ENCODE measurements around the gene ETFA. TPM values are rescaled to one million over a fixed set of nuclear protein-coding genes. Genes with fewer than 3 reads are reported as not detected.
A peak's percentile ranks its signal among the peaks of the same experiment; 100 is the strongest.

Gene ETFA
- polyA plus RNA-seq = 100 to 1,000 TPM in 1 of 2 donors, 10 to 100 TPM in 1; 43.5 to 111 TPM

- Histone ChIP-seq H3K27ac (ENCODE audit: low read depth in 2 of 2, low read length in 1 of 2) (peak within 1 kb of the TSS; percentile 86 to 91), H3K9me3 (ENCODE audit: control insufficient read depth in 2 of 2, insufficient read depth in 1 of 2, low read depth in 1 of 2, low read length in 1 of 2) (no peaks in the 10 kb centered on the region), H3K27me3 (ENCODE audit: control insufficient read depth in 1 of 2, insufficient read depth in 2 of 2, low read length in 2 of 2) (no peaks in the 10 kb centered on the region), H3K36me3 (ENCODE audit: control insufficient read depth in 2 of 2, insufficient read depth in 2 of 2, low read length in 1 of 2) (no peaks in the 10 kb centered on the region), H3K4me3 (ENCODE audit: low read depth in 1 of 2, low read length in 2 of 2) (peak within 1 kb of the TSS; percentile 82 to 94), H3K4me1 (ENCODE audit: control insufficient read depth in 2 of 2, insufficient read depth in 2 of 2, low read length in 1 of 2) (peaks cover 0 to 4% of the 10 kb centered on the region in 2 donors)
- 0% methylated on average over 59 to 60 of the region's 60 CpGs for WGBS, 2 donors
These were observed at the start of gene ETFA for GRCh38 chr15:76311100-76311953. Gene ETFA, minus strand, starts transcription at chr15:76311469. Its CDS starts 81 bp downstream, at chr15:76311388.

- H3K9me3 ChIP-seq (ENCODE audit: control insufficient read depth in 2 of 2, insufficient read depth in 1 of 2, low read depth in 1 of 2, low read length in 1 of 2) = no peaks in the 10 kb centered on the region
- no peaks in the 10 kb centered on the region for H3K27me3 ChIP-seq (ENCODE audit: control insufficient read depth in 1 of 2, insufficient read depth in 2 of 2, low read length in 2 of 2)
- H3K27ac ChIP-seq (ENCODE audit: low read depth in 2 of 2, low read length in 1 of 2) = no peak overlapping the region
- no peak overlapping the region for H3K4me3 ChIP-seq (ENCODE audit: low read depth in 1 of 2, low read length in 2 of 2)
- peaks cover 0 to 6% of the 10 kb centered on the region in 2 donors for H3K36me3 ChIP-seq (ENCODE audit: control insufficient read depth in 2 of 2, insufficient read depth in 2 of 2, low read length in 1 of 2)
- no peaks in the 10 kb centered on the region for H3K4me1 ChIP-seq (ENCODE audit: control insufficient read depth in 2 of 2, insufficient read depth in 2 of 2, low read length in 1 of 2)
- WGBS, 2 donors = 78 to 84% methylated on average over 3 of the region's 3 CpGs
These were observed 49.1 kb upstream of the ETFA start for GRCh38 chr15:76360416-76360815.

GRCh38 chr15:76359152-76359551, 47.9 kb upstream of the ETFA start:
- no peaks in the 10 kb centered on the region for H3K27me3 ChIP-seq (ENCODE audit: control insufficient read depth in 1 of 2, insufficient read depth in 2 of 2, low read length in 2 of 2)
- H3K4me3 ChIP-seq (ENCODE audit: low read depth in 1 of 2, low read length in 2 of 2) = no peak overlapping the region
- no peaks in the 10 kb centered on the region for H3K4me1 ChIP-seq (ENCODE audit: control insufficient read depth in 2 of 2, insufficient read depth in 2 of 2, low read length in 1 of 2)
- no peak overlapping the region for H3K27ac ChIP-seq (ENCODE audit: low read depth in 2 of 2, low read length in 1 of 2)
- no peaks in the 10 kb centered on the region for H3K9me3 ChIP-seq (ENCODE audit: control insufficient read depth in 2 of 2, insufficient read depth in 1 of 2, low read depth in 1 of 2, low read length in 1 of 2)
- 49 to 57% methylated on average over 3 of the region's 3 CpGs for WGBS, 2 donors
- H3K36me3 ChIP-seq (ENCODE audit: control insufficient read depth in 2 of 2, insufficient read depth in 2 of 2, low read length in 1 of 2) = peaks cover 0 to 6% of the 10 kb centered on the region in 2 donors

- peaks cover 0 to 6% of the 10 kb centered on the region in 2 donors for H3K36me3 ChIP-seq (ENCODE audit: control insufficient read depth in 2 of 2, insufficient read depth in 2 of 2, low read length in 1 of 2)
- no peak overlapping the region for H3K4me3 ChIP-seq (ENCODE audit: low read depth in 1 of 2, low read length in 2 of 2)
- H3K9me3 ChIP-seq (ENCODE audit: control insufficient read depth in 2 of 2, insufficient read depth in 1 of 2, low read depth in 1 of 2, low read length in 1 of 2) = no peaks in the 10 kb centered on the region
- H3K4me1 ChIP-seq (ENCODE audit: control insufficient read depth in 2 of 2, insufficient read depth in 2 of 2, low read length in 1 of 2) = no peaks in the 10 kb centered on the region
- WGBS, 2 donors = 96 to 100% methylated on average over 3 of the region's 3 CpGs
- H3K27me3 ChIP-seq (ENCODE audit: control insufficient read depth in 1 of 2, insufficient read depth in 2 of 2, low read length in 2 of 2) = no peaks in the 10 kb centered on the region
- H3K27ac ChIP-seq (ENCODE audit: low read depth in 2 of 2, low read length in 1 of 2) = no peak overlapping the region
These were observed 47.2 kb upstream of the ETFA start for GRCh38 chr15:76358453-76358852.

- Histone ChIP-seq H3K4me1 (ENCODE audit: control insufficient read depth in 2 of 2, insufficient read depth in 2 of 2, low read length in 1 of 2) (no peaks in the 10 kb centered on the region), H3K4me3 (ENCODE audit: low read depth in 1 of 2, low read length in 2 of 2) (no peak overlapping the region), H3K36me3 (ENCODE audit: control insufficient read depth in 2 of 2, insufficient read depth in 2 of 2, low read length in 1 of 2) (peaks cover 0 to 6% of the 10 kb centered on the region in 2 donors), H3K27me3 (ENCODE audit: control insufficient read depth in 1 of 2, insufficient read depth in 2 of 2, low read length in 2 of 2) (no peaks in the 10 kb centered on the region), H3K9me3 (ENCODE audit: control insufficient read depth in 2 of 2, insufficient read depth in 1 of 2, low read depth in 1 of 2, low read length in 1 of 2) (no peaks in the 10 kb centered on the region), H3K27ac (ENCODE audit: low read depth in 2 of 2, low read length in 1 of 2) (no peak overlapping the region)
- 87 to 88% methylated on average over 3 of the region's 3 CpGs for WGBS, 2 donors
These were observed 43.7 kb upstream of the ETFA start for GRCh38 chr15:76354823-76355440.

GRCh38 chr15:76353903-76354302, 42.6 kb upstream of the ETFA start:
- Histone ChIP-seq H3K27ac (ENCODE audit: low read depth in 2 of 2, low read length in 1 of 2) (no peak overlapping the region), H3K9me3 (ENCODE audit: control insufficient read depth in 2 of 2, insufficient read depth in 1 of 2, low read depth in 1 of 2, low read length in 1 of 2) (no peaks in the 10 kb centered on the region), H3K4me3 (ENCODE audit: low read depth in 1 of 2, low read length in 2 of 2) (no peak overlapping the region), H3K4me1 (ENCODE audit: control insufficient read depth in 2 of 2, insufficient read depth in 2 of 2, low read length in 1 of 2) (no peaks in the 10 kb centered on the region), H3K36me3 (ENCODE audit: control insufficient read depth in 2 of 2, insufficient read depth in 2 of 2, low read length in 1 of 2) (peaks cover 0 to 3% of the 10 kb centered on the region in 2 donors), H3K27me3 (ENCODE audit: control insufficient read depth in 1 of 2, insufficient read depth in 2 of 2, low read length in 2 of 2) (no peaks in the 10 kb centered on the region)
- WGBS, 2 donors = 94% methylated on average over 10 of the region's 10 CpGs

- Histone ChIP-seq H3K36me3 (ENCODE audit: control insufficient read depth in 2 of 2, insufficient read depth in 2 of 2, low read length in 1 of 2) (peaks cover 0 to 3% of the 10 kb centered on the region in 2 donors), H3K27me3 (ENCODE audit: control insufficient read depth in 1 of 2, insufficient read depth in 2 of 2, low read length in 2 of 2) (no peaks in the 10 kb centered on the region), H3K4me1 (ENCODE audit: control insufficient read depth in 2 of 2, insufficient read depth in 2 of 2, low read length in 1 of 2) (no peaks in the 10 kb centered on the region), H3K9me3 (ENCODE audit: control insufficient read depth in 2 of 2, insufficient read depth in 1 of 2, low read depth in 1 of 2, low read length in 1 of 2) (no peaks in the 10 kb centered on the region), H3K4me3 (ENCODE audit: low read depth in 1 of 2, low read length in 2 of 2) (no peak overlapping the region), H3K27ac (ENCODE audit: low read depth in 2 of 2, low read length in 1 of 2) (no peak overlapping the region)
- 95 to 96% methylated on average over 1 of the region's 1 CpG for WGBS, 2 donors
These were observed 41.8 kb upstream of the ETFA start for GRCh38 chr15:76353023-76353577.

- Histone ChIP-seq H3K27ac (ENCODE audit: low read depth in 2 of 2, low read length in 1 of 2) (no peak overlapping the region), H3K9me3 (ENCODE audit: control insufficient read depth in 2 of 2, insufficient read depth in 1 of 2, low read depth in 1 of 2, low read length in 1 of 2) (no peaks in the 10 kb centered on the region), H3K27me3 (ENCODE audit: control insufficient read depth in 1 of 2, insufficient read depth in 2 of 2, low read length in 2 of 2) (peaks cover 0 to 8% of the 10 kb centered on the region in 2 donors), H3K4me3 (ENCODE audit: low read depth in 1 of 2, low read length in 2 of 2) (no peak overlapping the region), H3K36me3 (ENCODE audit: control insufficient read depth in 2 of 2, insufficient read depth in 2 of 2, low read length in 1 of 2) (no peaks in the 10 kb centered on the region), H3K4me1 (ENCODE audit: control insufficient read depth in 2 of 2, insufficient read depth in 2 of 2, low read length in 1 of 2) (peaks cover 0 to 9% of the 10 kb centered on the region in 2 donors)
- 88 to 95% methylated on average over 1 of the region's 1 CpG for WGBS, 2 donors
These were observed 38.2 kb upstream of the ETFA start for GRCh38 chr15:76349301-76350070.

GRCh38 chr15:76347482-76348055, 36.3 kb upstream of the ETFA start:
- H3K9me3 ChIP-seq (ENCODE audit: control insufficient read depth in 2 of 2, insufficient read depth in 1 of 2, low read depth in 1 of 2, low read length in 1 of 2) = no peaks in the 10 kb centered on the region
- peaks cover 4 to 9% of the 10 kb centered on the region in 2 donors for H3K4me1 ChIP-seq (ENCODE audit: control insufficient read depth in 2 of 2, insufficient read depth in 2 of 2, low read length in 1 of 2)
- 79 to 80% methylated on average over 13 of the region's 13 CpGs for WGBS, 2 donors
- H3K27ac ChIP-seq (ENCODE audit: low read depth in 2 of 2, low read length in 1 of 2) = no peak overlapping the region
- peaks cover 0 to 19% of the 10 kb centered on the region in 2 donors for H3K27me3 ChIP-seq (ENCODE audit: control insufficient read depth in 1 of 2, insufficient read depth in 2 of 2, low read length in 2 of 2)
- no peaks in the 10 kb centered on the region for H3K36me3 ChIP-seq (ENCODE audit: control insufficient read depth in 2 of 2, insufficient read depth in 2 of 2, low read length in 1 of 2)
- peak overlapping the region; percentile 22 to 75 for H3K4me3 ChIP-seq (ENCODE audit: low read depth in 1 of 2, low read length in 2 of 2)

All from esophagus (tissue), 2 donors.